Measurements from ENCODE around the gene NEAT1.

DNA sequence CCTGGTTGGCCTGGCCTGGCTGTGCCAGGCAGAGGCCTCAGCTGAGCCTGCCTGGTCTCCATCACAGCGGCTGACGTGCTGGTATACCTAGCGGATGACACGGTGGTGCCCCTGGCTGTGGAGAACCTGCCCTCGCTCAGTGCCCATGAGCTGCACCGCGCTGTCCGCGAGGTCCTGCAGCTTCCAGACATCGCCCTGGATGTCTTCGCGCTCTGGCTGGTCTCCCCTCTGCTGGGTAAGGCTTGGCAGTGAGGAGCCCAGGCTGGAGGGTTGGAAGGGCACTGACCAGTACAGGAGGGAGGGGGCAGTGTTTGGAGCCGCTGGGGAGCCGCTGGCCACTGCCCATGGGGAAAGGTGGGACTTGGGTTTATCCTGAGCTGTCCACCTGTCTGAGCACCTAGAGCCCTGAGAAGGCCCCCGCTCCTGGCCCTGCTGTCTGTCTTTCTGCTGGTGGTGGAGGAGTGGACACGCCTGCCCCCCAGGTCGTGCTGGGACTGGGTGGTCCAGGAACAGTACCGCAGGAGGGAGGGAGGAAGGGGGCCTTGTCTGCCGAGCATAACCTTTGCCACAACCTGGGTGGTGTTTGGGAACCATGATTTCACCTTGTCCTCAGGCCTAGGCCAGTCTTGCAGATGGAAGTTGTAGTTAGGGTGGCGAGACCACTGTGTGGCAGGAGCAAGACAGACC lies 33.2 kb upstream of the NEAT1 start:
- TF ChIP-seq CTBP1 (IDR thresholded peaks at IDR 0.05; ENCODE audit: borderline replicate concordance) (no peak), SP1 (IDR thresholded peaks at IDR 0.05) (no peak), TARDBP (IDR thresholded peaks at IDR 0.05) (no peak)

Data from HEK293T (cell line).